ENCODE measurements around the gene SUCO.

DNA sequence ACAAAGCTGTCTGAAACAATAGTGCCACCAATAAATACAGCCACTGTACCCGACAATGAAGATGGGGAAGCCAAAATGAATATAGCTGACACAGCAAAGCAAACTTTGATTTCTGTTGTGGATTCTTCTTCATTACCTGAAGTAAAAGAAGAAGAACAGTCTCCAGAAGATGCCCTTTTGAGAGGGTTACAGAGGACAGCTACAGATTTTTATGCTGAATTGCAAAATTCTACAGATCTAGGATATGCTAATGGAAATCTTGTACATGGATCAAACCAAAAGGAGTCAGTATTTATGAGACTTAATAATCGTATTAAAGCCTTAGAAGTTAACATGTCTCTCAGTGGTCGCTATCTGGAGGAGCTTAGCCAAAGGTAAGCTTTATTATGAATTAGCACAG is 56.6 kb downstream of the SUCO start:
- TF ChIP-seq POLR2A (IDR thresholded peaks at IDR 0.05) (no peak), CTCF (IDR thresholded peaks at IDR 0.05) (no peak), POLR2AphosphoS5 (IDR thresholded peaks at IDR 0.05) (no peak), EP300 (IDR thresholded peaks at IDR 0.05) (no peak)
